ENCODE measurements around the gene USF1.

GRCh38 chr1:161045736-161046604 lies at the start of gene USF1:
- TF ChIP-seq ARNTL (CRISPR knock-in tag; IDR thresholded peaks at IDR 0.05; ENCODE audit: borderline replicate concordance, low read depth) (no peak), RARB (CRISPR knock-in tag; IDR thresholded peaks at IDR 0.05) (peak; percentile 73; the same call in 1 of the 2 replicates), ZFP3 (CRISPR knock-in tag; IDR thresholded peaks at IDR 0.05) (peak; percentile 79; the same call in 1 of the 2 replicates), ISL1 (CRISPR knock-in tag; IDR thresholded peaks at IDR 0.05) (no peak), ESRRG (CRISPR knock-in tag; IDR thresholded peaks at IDR 0.05) (no peak), SNAI2 (CRISPR knock-in tag; IDR thresholded peaks at IDR 0.05) (no peak), PATZ1 (CRISPR knock-in tag; IDR thresholded peaks at IDR 0.05; ENCODE audit: borderline replicate concordance) (no peak), GLIS3 (CRISPR knock-in tag; IDR thresholded peaks at IDR 0.05) (no peak), ZC3H10 (CRISPR knock-in tag; IDR thresholded peaks at IDR 0.05) (peak; percentile 64), OSR1 (CRISPR knock-in tag; IDR thresholded peaks at IDR 0.05) (0 out of 2 replicates have a peak, but pooled peaks have one; percentile 49), BACH2 (CRISPR knock-in tag; IDR thresholded peaks at IDR 0.05; ENCODE audit: borderline replicate concordance) (no peak), TCF4 (CRISPR knock-in tag; IDR thresholded peaks at IDR 0.05; ENCODE audit: borderline replicate concordance) (no peak)
